Measurements from ENCODE around the gene PNMA1.

- TF ChIP-seq CTCF (IDR thresholded peaks at IDR 0.05 in 2 of 3, conservative IDR thresholded peaks at IDR 0.05 in 1 of 3; ENCODE audit: borderline replicate concordance in 1 of 3, insufficient read depth in 1 of 3, low read depth in 2 of 3, low read length in 2 of 3) (no peak), POLR2A (IDR thresholded peaks at IDR 0.05; ENCODE audit: borderline replicate concordance, extremely low read depth, insufficient read depth, insufficient read length) (no peak), ELF1 (IDR thresholded peaks at IDR 0.05; ENCODE audit: borderline replicate concordance, low read depth) (no peak), EZH2phosphoT487 (IDR thresholded peaks at IDR 0.05; ENCODE audit: borderline replicate concordance) (no peak), ZBTB33 (IDR thresholded peaks at IDR 0.05; ENCODE audit: extremely low read depth, insufficient replicate concordance, low read length) (no peak), SP1 (IDR thresholded peaks at IDR 0.05; ENCODE audit: low read depth) (no peak), POLR2AphosphoS5 (IDR thresholded peaks at IDR 0.05; ENCODE audit: low read depth, low read length) (no peak), FOSL1 (IDR thresholded peaks at IDR 0.05; ENCODE audit: low read depth) (no peak), MAX (IDR thresholded peaks at IDR 0.05) (no peak), EZH2 (IDR thresholded peaks at IDR 0.05) (no peak), REST (IDR thresholded peaks at IDR 0.05; ENCODE audit: low read depth) (no peak)
These were observed 30.1 kb upstream of the PNMA1 start for GRCh38 chr14:73744175-73744867.

All from HCT116 (cell line).